MM.1S (cell line): ENCODE results near the gene PTPRE.

ENCODE experiments used
- EZH2 ChIP-seq: fragments of 300-600 bp; sonication (generic); optimal IDR thresholded peaks from 2 replicates; pipeline ENCODE3; 2017; ENCODE audit warnings: low read depth, mild to moderate bottlenecking, antibody characterized with exemption, low read length, mixed read lengths
- TF ChIP-seq, protein P1 (sequence below): fragments of 300-600 bp; sonication (generic); IDR thresholded peaks from 2 replicates; pipeline ENCODE4 v1.5.1; 2016; ENCODE audit warnings: antibody characterized with exemption, low read length, mixed read lengths

DNA sequence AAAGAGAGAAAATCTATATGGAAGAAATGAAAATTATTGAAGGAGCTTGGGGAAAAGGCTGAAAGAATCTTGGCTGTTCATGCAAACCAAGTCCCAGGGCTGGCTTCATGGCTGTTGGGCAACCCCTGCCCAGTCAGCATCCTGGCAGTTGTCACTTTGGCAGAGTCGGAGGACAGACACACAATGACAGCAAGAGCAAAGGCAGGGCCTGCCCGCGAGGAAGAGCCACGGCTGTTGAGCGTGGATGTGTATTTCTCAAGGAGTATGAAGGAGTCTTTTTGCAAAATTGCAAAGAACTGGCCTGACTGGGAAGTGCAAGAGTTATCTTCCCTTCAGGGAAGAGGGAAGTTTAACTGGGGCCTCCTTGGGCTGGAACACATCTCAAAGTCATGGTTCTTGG lies 11.7 kb downstream of the PTPRE start:
- TF ChIP-seq, protein P1, sequence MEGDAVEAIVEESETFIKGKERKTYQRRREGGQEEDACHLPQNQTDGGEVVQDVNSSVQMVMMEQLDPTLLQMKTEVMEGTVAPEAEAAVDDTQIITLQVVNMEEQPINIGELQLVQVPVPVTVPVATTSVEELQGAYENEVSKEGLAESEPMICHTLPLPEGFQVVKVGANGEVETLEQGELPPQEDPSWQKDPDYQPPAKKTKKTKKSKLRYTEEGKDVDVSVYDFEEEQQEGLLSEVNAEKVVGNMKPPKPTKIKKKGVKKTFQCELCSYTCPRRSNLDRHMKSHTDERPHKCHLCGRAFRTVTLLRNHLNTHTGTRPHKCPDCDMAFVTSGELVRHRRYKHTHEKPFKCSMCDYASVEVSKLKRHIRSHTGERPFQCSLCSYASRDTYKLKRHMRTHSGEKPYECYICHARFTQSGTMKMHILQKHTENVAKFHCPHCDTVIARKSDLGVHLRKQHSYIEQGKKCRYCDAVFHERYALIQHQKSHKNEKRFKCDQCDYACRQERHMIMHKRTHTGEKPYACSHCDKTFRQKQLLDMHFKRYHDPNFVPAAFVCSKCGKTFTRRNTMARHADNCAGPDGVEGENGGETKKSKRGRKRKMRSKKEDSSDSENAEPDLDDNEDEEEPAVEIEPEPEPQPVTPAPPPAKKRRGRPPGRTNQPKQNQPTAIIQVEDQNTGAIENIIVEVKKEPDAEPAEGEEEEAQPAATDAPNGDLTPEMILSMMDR: no peak
- no peak for TF ChIP-seq EZH2
